ENCODE results near the gene KRT14.

- no peak for TF ChIP-seq CTCF (IDR thresholded peaks at IDR 0.05)
- TF ChIP-seq POLR2AphosphoS5 (IDR thresholded peaks at IDR 0.05; ENCODE audit: low read depth, low read length), result no peak
- TF ChIP-seq REST (IDR thresholded peaks at IDR 0.05; ENCODE audit: insufficient read depth in 1 of 2, low read depth in 2 of 2, low read length in 1 of 2), result no peak
- no peak for TF ChIP-seq SIN3A (IDR thresholded peaks at IDR 0.05; ENCODE audit: borderline replicate concordance, insufficient read depth, low read depth, low read length)
Measured at GRCh38 chr17:41610965-41611640, 24.4 kb upstream of the KRT14 start.

All from Panc1 (cell line).